CD4-positive, alpha-beta memory T cell (primary cell): ENCODE data around the gene XIRP2. TPM values are rescaled to one million over a fixed set of nuclear protein-coding genes. Genes with fewer than 3 reads are reported as not detected.

Source experiments
- CTCF ChIA-PET: fragments of 350-600 bp; sonication (Branson Sonifier 250); formaldehyde crosslinking; loops from one replicate; lab custom pipeline; 2021; ENCODE audit warnings: inconsistent platforms; ENCODE audit not compliant: partially characterized antibody; lab: Charles Lee
- POLR2A ChIA-PET: fragments of 350-600 bp; sonication (Branson Sonifier 250); formaldehyde crosslinking; loops from one replicate; lab custom pipeline; 2021; ENCODE audit not compliant: partially characterized antibody; lab: Charles Lee
- DNase-seq, 5 donors: peaks; one replicate each; pipeline versions ENCODE4 v3.0.0 to v3.0.0-alpha.2; 2020 to 2022; ENCODE audit warnings: mixed read lengths in 1 of 5
- H3K27ac ChIP-seq: one replicate; pipeline ENCODE4 v1.7.0; 2013; ENCODE audit warnings: low read depth, low read length
- H3K27me3 ChIP-seq: 2 replicates; pipeline ENCODE4 v1.7.0; 2013; ENCODE audit warnings: mild to moderate bottlenecking, low read length, moderate library complexity; ENCODE audit not compliant: insufficient read depth
- H3K36me3 ChIP-seq: 2 replicates; pipeline ENCODE4 v1.7.0; 2013; ENCODE audit warnings: mild to moderate bottlenecking, low read length, moderate library complexity; ENCODE audit not compliant: insufficient read depth
- H3K4me1 ChIP-seq: 2 replicates; pipeline ENCODE4 v1.7.0; 2013; ENCODE audit warnings: mild to moderate bottlenecking, low read length, moderate library complexity; ENCODE audit not compliant: insufficient read depth
- H3K4me3 ChIP-seq, 2 donors: one replicate each; pipeline ENCODE4 v1.7.0; 2013; ENCODE audit warnings: low read length in 2 of 2, mild to moderate bottlenecking in 1 of 2
- H3K9me3 ChIP-seq, 2 donors: one replicate each; pipeline ENCODE4 v1.7.0; 2013; ENCODE audit warnings: low read length in 2 of 2, control low read depth in 1 of 2; ENCODE audit not compliant: control insufficient read depth in 1 of 2
- H3K27ac Mint-ChIP-seq, 7 donors: one replicate each; pipeline ENCODE4 v1.8.0; 2020 to 2021; ENCODE audit warnings: mixed read lengths in 7 of 7, mild to moderate bottlenecking in 6 of 7, inconsistent platforms in 3 of 7, moderate library complexity in 3 of 7
- H3K27me3 Mint-ChIP-seq, 2 donors: one replicate each; pipeline ENCODE4 v1.8.0; 2020 to 2021; ENCODE audit warnings: mixed read lengths in 2 of 2
- H3K36me3 Mint-ChIP-seq, 2 donors: one replicate each; pipeline ENCODE4 v1.8.0; 2020 to 2021; ENCODE audit warnings: mixed read lengths in 2 of 2, inconsistent platforms in 1 of 2, mild to moderate bottlenecking in 1 of 2
- H3K4me1 Mint-ChIP-seq, 4 donors: one replicate each; pipeline ENCODE4 v1.8.0; 2020 to 2021; ENCODE audit warnings: mixed read lengths in 4 of 4, mild to moderate bottlenecking in 1 of 4
- H3K4me3 Mint-ChIP-seq, 8 donors: one replicate each; pipeline ENCODE4 v1.8.0; 2020 to 2021; ENCODE audit warnings: mixed read lengths in 8 of 8, mild to moderate bottlenecking in 7 of 8, moderate library complexity in 6 of 8, inconsistent platforms in 3 of 8
- H3K9me3 Mint-ChIP-seq, 8 donors: one replicate each; pipeline ENCODE4 v1.8.0; 2020 to 2021; ENCODE audit warnings: mixed read lengths in 8 of 8, mild to moderate bottlenecking in 5 of 8, inconsistent platforms in 3 of 8, moderate library complexity in 1 of 8
- intact Hi-C: fragments of 100-400 bp; cut with micrococcal nuclease; formaldehyde crosslinking; loops from one replicate; pipeline ENCODE4 v1.15.1; 2023
- polyA plus RNA-seq, 2 donors: library from polyadenylated mRNA; unstranded; fragments of 300-500 nt; fragmentation: Illumina TruSeq; gene quantifications; one replicate each; pipeline ENCODE4 v1.2.3, GENCODE V29; 2021
- total RNA-seq, 2 experiments: library from RNA; stranded (reverse); gene quantifications; one replicate each; pipeline ENCODE4 v1.2.3, GENCODE V29; 2021

The XIRP2 gene
- total and polyA plus RNA-seq, 4 experiments from 2014 or later: not detected

DNA sequence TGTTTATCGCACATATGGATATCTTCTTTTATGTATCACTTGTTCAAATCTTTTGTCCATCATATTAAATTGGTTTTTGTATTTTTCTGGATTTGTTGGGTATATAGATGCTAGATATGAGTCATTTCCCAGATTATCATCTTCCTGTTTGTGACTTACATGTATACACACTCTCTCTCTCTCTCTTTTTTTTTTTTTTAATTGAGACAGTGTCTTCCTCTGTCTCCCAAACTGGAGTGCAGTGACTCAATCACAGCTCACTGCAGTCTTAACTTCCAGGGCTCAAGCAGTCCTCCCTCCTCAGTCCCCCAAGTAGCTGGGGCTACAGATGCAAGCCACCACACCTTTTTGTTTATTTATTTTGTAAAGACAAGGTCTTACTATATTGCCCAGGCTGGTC, 43.8 kb downstream of the XIRP2 start:
- no peaks in the 10 kb centered on the region for H3K36me3 ChIP-seq
- Mint-ChIP-seq H3K4me3 (no peak overlapping the region), H3K27me3 (no peaks in the 10 kb centered on the region), H3K36me3 (no peaks in the 10 kb centered on the region), H3K4me1 (no peaks in the 10 kb centered on the region), H3K9me3 (peaks cover 0 to 10% (median 4%) of the 10 kb centered on the region in 8 donors), H3K27ac (no peak overlapping the region)
- ChIA-PET POLR2A (no interaction called here), CTCF (no interaction called here)
- H3K27ac ChIP-seq: no peak overlapping the region
- intact Hi-C loops: no loop called here
- no peaks in the 10 kb centered on the region for H3K9me3 ChIP-seq
- no peak for DNase-seq
- no peaks in the 10 kb centered on the region for H3K27me3 ChIP-seq
- no peak overlapping the region for H3K4me3 ChIP-seq
- no peaks in the 10 kb centered on the region for H3K4me1 ChIP-seq

DNA sequence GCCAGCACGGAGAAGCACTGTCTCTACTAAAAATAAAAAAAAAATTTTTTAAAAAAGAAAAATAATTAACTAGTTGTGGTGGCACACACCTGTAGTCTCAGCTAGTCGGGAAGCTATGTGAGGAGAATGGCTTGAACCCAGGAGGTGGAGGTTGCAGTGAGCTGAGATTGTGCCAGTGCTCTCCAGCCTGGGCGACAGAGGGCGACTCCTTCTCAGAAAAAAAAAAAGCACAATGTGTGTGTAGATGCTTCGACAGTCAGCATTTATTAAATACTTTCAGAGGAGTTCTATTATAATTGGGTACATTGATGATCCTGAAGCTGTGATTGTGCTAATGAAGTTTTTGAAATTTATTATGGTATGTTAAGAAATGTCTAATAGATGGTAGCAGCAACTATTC, 46.5 kb downstream of the XIRP2 start:
- CTCF ChIA-PET: no interaction called here
- no peaks in the 10 kb centered on the region for H3K4me1 ChIP-seq
- Mint-ChIP-seq H3K4me3 (no peak overlapping the region), H3K4me1 (no peaks in the 10 kb centered on the region), H3K27me3 (no peaks in the 10 kb centered on the region), H3K9me3 (peaks cover 0 to 22% (median 9%) of the 10 kb centered on the region in 8 donors), H3K36me3 (no peaks in the 10 kb centered on the region), H3K27ac (no peak overlapping the region)
- no peaks in the 10 kb centered on the region for H3K9me3 ChIP-seq
- no peaks in the 10 kb centered on the region for H3K36me3 ChIP-seq
- DNase-seq: no peak
- no peak overlapping the region for H3K4me3 ChIP-seq
- intact Hi-C loops: no loop called here
- no peak overlapping the region for H3K27ac ChIP-seq
- POLR2A ChIA-PET: no interaction called here
- no peaks in the 10 kb centered on the region for H3K27me3 ChIP-seq

- Mint-ChIP-seq H3K36me3 (no peaks in the 10 kb centered on the region), H3K27me3 (no peaks in the 10 kb centered on the region), H3K4me3 (no peak overlapping the region), H3K27ac (no peak overlapping the region), H3K9me3 (peaks cover 3 to 17% (median 7%) of the 10 kb centered on the region in 8 donors), H3K4me1 (no peaks in the 10 kb centered on the region)
- POLR2A ChIA-PET: no interaction called here
- CTCF ChIA-PET: no interaction called here
- intact Hi-C loops: no loop called here
- Histone ChIP-seq H3K27me3 (no peaks in the 10 kb centered on the region), H3K36me3 (no peaks in the 10 kb centered on the region), H3K4me1 (no peaks in the 10 kb centered on the region), H3K9me3 (no peaks in the 10 kb centered on the region), H3K27ac (no peak overlapping the region), H3K4me3 (no peak overlapping the region)
- no peak for DNase-seq
Measured at GRCh38 chr2:166942377-166942776, 54.1 kb downstream of the XIRP2 start.

DNA sequence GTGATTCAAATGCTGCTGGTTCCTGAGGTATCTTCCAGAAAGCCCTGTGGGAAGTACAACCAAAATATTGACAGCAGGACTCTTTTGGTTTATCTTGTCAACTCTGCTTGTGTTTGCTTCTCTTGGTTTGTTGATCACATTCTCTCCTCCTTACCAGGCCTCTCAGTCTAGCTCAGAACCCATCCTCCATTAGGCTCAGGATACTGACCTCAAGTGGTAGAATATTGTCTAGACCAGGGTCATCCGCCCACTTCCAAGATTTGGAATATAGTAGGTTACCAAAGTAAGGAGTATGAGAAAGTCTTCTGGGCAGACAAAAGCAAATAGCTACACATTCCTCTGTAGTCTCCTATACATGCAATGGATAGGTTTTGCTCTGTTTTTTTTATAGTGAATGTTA, 56.6 kb downstream of the XIRP2 start:
- Mint-ChIP-seq H3K9me3 (peaks cover 0 to 11% (median 3%) of the 10 kb centered on the region in 8 donors), H3K27ac (no peak overlapping the region), H3K4me1 (no peaks in the 10 kb centered on the region), H3K36me3 (no peaks in the 10 kb centered on the region), H3K4me3 (no peak overlapping the region), H3K27me3 (no peaks in the 10 kb centered on the region)
- Histone ChIP-seq H3K4me3 (no peak overlapping the region), H3K9me3 (no peaks in the 10 kb centered on the region), H3K36me3 (no peaks in the 10 kb centered on the region), H3K27me3 (no peaks in the 10 kb centered on the region), H3K27ac (no peak overlapping the region), H3K4me1 (no peaks in the 10 kb centered on the region)
- ChIA-PET CTCF (no interaction called here), POLR2A (no interaction called here)
- no peak for DNase-seq
- intact Hi-C loops: no loop called here

GRCh38 chr2:166957686-166958085, 69.4 kb downstream of the XIRP2 start:
- H3K4me1 Mint-ChIP-seq: peaks cover 0 to 4% (median 2%) of the 10 kb centered on the region in 4 donors
- no peak for DNase-seq
- no peak overlapping the region for H3K4me3 Mint-ChIP-seq
- H3K27ac Mint-ChIP-seq: no peak overlapping the region
- ChIA-PET POLR2A (no interaction called here), CTCF (no interaction called here)
- H3K4me1 ChIP-seq: no peaks in the 10 kb centered on the region
- H3K4me3 ChIP-seq: no peak overlapping the region
- peaks cover 0 to 6% (median 0%) of the 10 kb centered on the region in 8 donors for H3K9me3 Mint-ChIP-seq
- no peaks in the 10 kb centered on the region for H3K36me3 Mint-ChIP-seq
- no peaks in the 10 kb centered on the region for H3K36me3 ChIP-seq
- H3K27me3 ChIP-seq: no peaks in the 10 kb centered on the region
- H3K27ac ChIP-seq: no peak overlapping the region
- no peaks in the 10 kb centered on the region for H3K9me3 ChIP-seq
- no peaks in the 10 kb centered on the region for H3K27me3 Mint-ChIP-seq
- intact Hi-C loops: no loop called here

DNA sequence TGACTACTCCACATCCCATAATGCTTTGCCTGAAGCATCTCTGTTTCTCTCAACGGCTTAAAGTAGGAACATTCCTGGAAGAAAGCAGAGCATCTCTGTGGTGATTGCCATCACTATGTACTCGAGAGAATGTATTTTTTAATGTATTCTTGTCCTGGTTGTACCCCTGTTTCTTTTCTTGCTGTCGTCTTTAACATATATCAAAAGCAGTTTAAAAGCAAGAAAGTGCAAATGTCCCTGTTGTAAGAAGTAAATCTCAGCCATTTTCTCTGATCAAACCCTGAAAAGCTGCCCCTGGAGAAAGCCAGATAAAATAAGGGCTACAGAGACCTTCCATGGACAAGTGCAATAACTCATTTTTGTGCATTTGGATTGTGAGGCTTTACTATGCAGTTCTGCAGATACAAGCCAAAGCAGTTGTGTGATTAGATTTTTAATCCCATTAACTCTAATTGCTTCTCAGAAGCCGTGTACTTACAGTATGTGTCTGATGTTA, 70.8 kb downstream of the XIRP2 start:
- Histone ChIP-seq H3K4me3 (no peak overlapping the region), H3K36me3 (no peaks in the 10 kb centered on the region), H3K27ac (no peak overlapping the region), H3K4me1 (no peaks in the 10 kb centered on the region), H3K27me3 (no peaks in the 10 kb centered on the region), H3K9me3 (no peaks in the 10 kb centered on the region)
- Mint-ChIP-seq H3K4me3 (no peak overlapping the region), H3K36me3 (no peaks in the 10 kb centered on the region), H3K9me3 (peaks cover 0 to 4% (median 0%) of the 10 kb centered on the region in 8 donors), H3K4me1 (peaks cover 0 to 4% (median 2%) of the 10 kb centered on the region in 4 donors), H3K27me3 (no peaks in the 10 kb centered on the region), H3K27ac (no peak overlapping the region)
- POLR2A ChIA-PET: no interaction called here
- CTCF ChIA-PET: no interaction called here
- DNase-seq: no peak
- intact Hi-C loops: no loop called here

DNA sequence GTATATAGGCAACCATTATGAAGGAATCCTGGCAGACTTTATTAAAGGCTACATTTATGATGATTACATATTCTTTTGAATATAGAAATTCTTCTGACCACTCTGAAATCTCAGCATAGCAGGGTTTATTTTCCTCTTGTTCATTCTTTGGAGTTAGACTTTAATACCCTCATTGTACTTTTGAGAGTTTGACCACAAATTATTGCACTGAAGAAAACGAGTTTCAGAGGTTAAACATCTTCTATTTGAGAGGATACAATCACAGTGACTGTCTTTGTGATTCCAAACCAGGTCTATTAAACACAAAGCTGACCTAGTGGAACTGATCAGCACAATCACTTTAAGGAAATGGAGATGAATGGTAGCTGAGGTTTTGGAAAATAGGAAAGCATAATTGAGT, 71.3 kb downstream of the XIRP2 start:
- ChIA-PET CTCF (interaction anchor here (1.2 kb wide), 1 partner anchor 9 kb away, joined by 3 read pairs; no protein-coding TSS in a partner anchor), POLR2A (no interaction called here)
- Mint-ChIP-seq H3K4me1 (peaks cover 0 to 4% (median 2%) of the 10 kb centered on the region in 4 donors), H3K36me3 (no peaks in the 10 kb centered on the region), H3K4me3 (no peak overlapping the region), H3K27ac (no peak overlapping the region), H3K9me3 (peaks cover 0 to 4% (median 0%) of the 10 kb centered on the region in 8 donors), H3K27me3 (no peaks in the 10 kb centered on the region)
- no peaks in the 10 kb centered on the region for H3K9me3 ChIP-seq
- H3K27ac ChIP-seq: no peak overlapping the region
- intact Hi-C loops: no loop called here
- no peaks in the 10 kb centered on the region for H3K27me3 ChIP-seq
- H3K4me1 ChIP-seq: no peaks in the 10 kb centered on the region
- no peaks in the 10 kb centered on the region for H3K36me3 ChIP-seq
- DNase-seq: no peak
- no peak overlapping the region for H3K4me3 ChIP-seq
